Esophagus squamous epithelium (tissue), 5 donors: Measurements from ENCODE around the gene TADA2B. TPM values are rescaled to one million over a fixed set of nuclear protein-coding genes. Genes with fewer than 3 reads are reported as not detected.

ENCODE experiments used
- DNase-seq: peaks from one replicate; lab custom pipeline; 2025; lab: John Stamatoyannopoulos, UW
- H3K27ac ChIP-seq, 4 donors: fragments of 200-600 bp; sonication (generic); one replicate each; pipeline ENCODE4 v1.5.1; 2016 to 2019; ENCODE audit warnings: mild to moderate bottlenecking in 1 of 4
- H3K27me3 ChIP-seq, 4 donors: fragments of 200-600 bp; sonication (generic); 1 replicate in 3 of 4; 2 replicates in 1 of 4; pipeline versions ENCODE4 v1.5.1 to v1.6.0; 2017 to 2021; ENCODE audit warnings: antibody characterized with exemption in 1 of 4
- H3K36me3 ChIP-seq, 3 donors: fragments of 200-600 bp; sonication (generic); one replicate each; pipeline ENCODE4 v1.5.1; 2016 to 2019
- H3K4me1 ChIP-seq, 3 donors: fragments of 200-600 bp; sonication (generic); one replicate each; pipeline ENCODE4 v1.5.1; 2017 to 2019
- H3K4me3 ChIP-seq, 4 donors: fragments of 200-600 bp; sonication (generic); 1 replicate in 3 of 4; 2 replicates in 1 of 4; pipeline ENCODE4 v1.5.1; 2016 to 2019; ENCODE audit warnings: mild to moderate bottlenecking in 2 of 4, moderate library complexity in 1 of 4
- H3K9me3 ChIP-seq, 3 donors: fragments of 200-600 bp; sonication (generic); one replicate each; pipeline ENCODE4 v1.5.1; 2016 to 2019
- CTCF ChIP-seq, 6 experiments: fragments of 450-650 bp in 4 of 6; fragments of 200-600 bp in 2 of 6; sonication (generic) in 2 of 6; IDR thresholded peaks; one replicate each; pipeline ENCODE4 v1.5.1; 2016 to 2019; ENCODE audit warnings: antibody characterized with exemption in 6 of 6, mild to moderate bottlenecking in 4 of 6, moderate library complexity in 4 of 6
- POLR2A ChIP-seq, 4 donors: fragments of 450-650 bp; IDR thresholded peaks; one replicate each; pipeline ENCODE4 v1.6.1; 2017; ENCODE audit warnings: antibody characterized with exemption in 4 of 4, mild to moderate bottlenecking in 4 of 4, moderate library complexity in 3 of 4
- WGBS, 2 donors: methylation state at CpG; one replicate each; pipeline ENCODE4 v1.1.5; 2018; 5-methylcytosine and 5-hydroxymethylcytosine counted together
- intact Hi-C: fragments of 100-400 bp; cut with DNase I; formaldehyde crosslinking; loops from one replicate; pipeline ENCODE4 v1.15.0; 2022
- total RNA-seq, 4 donors: library from RNA; depleted of rRNA; stranded (reverse); fragments of >200 nt; gene quantifications; one replicate each; pipeline ENCODE4 v1.1.0, GENCODE V29; 2016
- donor health status: DM: yes; HTN: yes; CAD: no.

TADA2B gene
- total RNA-seq, 4 donors from 2014 or later, result 10.1 to 16.5 (median 13.0) TPM

- H3K27me3 ChIP-seq, result no peaks in the 10 kb centered on the region
- no peak overlapping the region for H3K27ac ChIP-seq
- DNase-seq, result no peak
These were observed 13.3 kb upstream of the TADA2B start for GRCh38 chr4:7029921-7030320.

GRCh38 chr4:7030856-7031255 lies 12.3 kb upstream of the TADA2B start:
- WGBS, 2 donors, result 84 to 88% methylated on average over 6 to 8 of the region's 10 CpGs
- intact Hi-C loops, result no loop called here
- Histone ChIP-seq H3K9me3 (no peaks in the 10 kb centered on the region), H3K4me3 (no peak overlapping the region), H3K4me1 (peaks cover 3 to 10% (median 7%) of the 10 kb centered on the region in 3 donors), H3K27me3 (no peaks in the 10 kb centered on the region), H3K27ac (no peak overlapping the region), H3K36me3 (peaks cover 12 to 79% (median 35%) of the 10 kb centered on the region in 3 donors)
- no peak for DNase-seq
- TF ChIP-seq POLR2A (IDR thresholded peaks at IDR 0.05) (no peak), CTCF (IDR thresholded peaks at IDR 0.05) (no peak)

More at GRCh38 chr4:7029921-7030320, 13.3 kb upstream of the TADA2B start:
- H3K9me3 ChIP-seq, result no peaks in the 10 kb centered on the region
- intact Hi-C loops, result no loop called here
- WGBS, 2 donors, result 94 to 100% methylated on average over 2 to 8 of the region's 10 CpGs
- TF ChIP-seq CTCF (IDR thresholded peaks at IDR 0.05) (no peak), POLR2A (IDR thresholded peaks at IDR 0.05) (no peak)
- H3K4me3 ChIP-seq, result no peak overlapping the region
- peaks cover 3 to 9% (median 7%) of the 10 kb centered on the region in 3 donors for H3K4me1 ChIP-seq
- H3K36me3 ChIP-seq, result peaks cover 19 to 88% (median 43%) of the 10 kb centered on the region in 3 donors

- TF ChIP-seq CTCF (IDR thresholded peaks at IDR 0.05) (no peak), POLR2A (IDR thresholded peaks at IDR 0.05) (no peak)
- peaks cover 12 to 69% (median 30%) of the 10 kb centered on the region in 3 donors for H3K36me3 ChIP-seq
These were observed 11.4 kb upstream of the TADA2B start for GRCh38 chr4:7031558-7032449.

GRCh38 chr4:7032596-7032995 lies 10.6 kb upstream of the TADA2B start:
- no peak for DNase-seq

More at GRCh38 chr4:7031558-7032449, 11.4 kb upstream of the TADA2B start:
- no peak overlapping the region for H3K4me3 ChIP-seq
- peaks cover 3 to 10% (median 7%) of the 10 kb centered on the region in 3 donors for H3K4me1 ChIP-seq
- no peaks in the 10 kb centered on the region for H3K27me3 ChIP-seq
- intact Hi-C loops, result no loop called here
- H3K27ac ChIP-seq, result no peak overlapping the region
- WGBS, 2 donors, result 76 to 93% methylated on average over 11 to 29 of the region's 35 CpGs
- no peaks in the 10 kb centered on the region for H3K9me3 ChIP-seq
- no peak for DNase-seq

More at GRCh38 chr4:7032596-7032995, 10.6 kb upstream of the TADA2B start:
- TF ChIP-seq POLR2A (IDR thresholded peaks at IDR 0.05) (no peak), CTCF (IDR thresholded peaks at IDR 0.05) (no peak)
- WGBS, 2 donors, result 76 to 83% methylated on average over 5 to 7 of the region's 8 CpGs
- H3K9me3 ChIP-seq, result no peaks in the 10 kb centered on the region
- H3K27ac ChIP-seq, result no peak overlapping the region
- H3K4me3 ChIP-seq, result no peak overlapping the region
- no peaks in the 10 kb centered on the region for H3K27me3 ChIP-seq
- intact Hi-C loops, result no loop called here
- peaks cover 3 to 10% (median 7%) of the 10 kb centered on the region in 3 donors for H3K4me1 ChIP-seq
- peaks cover 12 to 61% (median 28%) of the 10 kb centered on the region in 3 donors for H3K36me3 ChIP-seq
